Neuron (in vitro differentiated cells): ENCODE measurements around the gene RAB3B.
A peak's percentile ranks its signal among the peaks of the same experiment; 100 is the strongest.
"Not testable (repeated sequence)": the region's sequence is repeated elsewhere in the genome, so short reads cannot be mapped to it uniquely, and the experiment has no call there.

Source experiments
- H2AFZ ChIP-seq: one replicate; pipeline ENCODE4 v1.6.1; 2013; ENCODE audit warnings: low read depth, mild to moderate bottlenecking, inconsistent platforms, low read length, moderate library complexity
- H3K27me3 ChIP-seq: one replicate; pipeline ENCODE4 v1.6.1; 2013; ENCODE audit warnings: low read length; ENCODE audit not compliant: insufficient read depth
- H3K36me3 ChIP-seq: one replicate; pipeline ENCODE4 v1.6.1; 2013; ENCODE audit warnings: low read length; ENCODE audit not compliant: insufficient read depth
- H3K4me1 ChIP-seq: one replicate; pipeline ENCODE4 v1.6.1; 2013; ENCODE audit warnings: low read length; ENCODE audit not compliant: insufficient read depth
- H3K4me3 ChIP-seq: 2 replicates; pipeline ENCODE4 v1.5.1; 2013; ENCODE audit warnings: mild to moderate bottlenecking, low read length, moderate library complexity
- H3K9me3 ChIP-seq: one replicate; pipeline ENCODE4 v1.6.1; 2013; ENCODE audit warnings: low read length

Gene RAB3B

DNA sequence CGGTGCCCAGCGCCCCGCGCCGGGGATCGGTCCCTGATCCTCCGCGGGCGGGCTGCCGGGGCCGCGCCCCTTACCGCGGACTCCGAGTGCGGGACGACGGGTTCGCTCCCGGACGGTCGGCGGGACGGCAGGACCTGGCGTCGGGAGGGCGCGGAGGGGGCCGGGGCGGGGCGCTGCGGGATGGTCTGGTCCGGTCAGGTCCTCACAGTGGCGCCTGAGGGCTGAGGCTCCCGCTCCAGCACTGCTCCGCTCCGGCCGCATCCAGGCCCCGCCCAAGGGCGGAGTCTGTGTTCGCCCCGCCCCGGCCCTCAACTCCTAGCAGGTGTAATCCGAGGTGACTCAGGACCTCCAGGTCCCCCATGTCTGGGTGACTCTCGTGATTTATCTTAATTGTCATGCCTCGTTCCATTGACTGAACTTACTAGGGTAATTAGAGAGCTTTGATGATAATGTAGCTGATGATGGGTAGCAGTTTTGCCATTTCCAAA, at the start of gene RAB3B:
TSS of gene RAB3B (minus strand) at position 223 of the 488 bp plus-strand sequence. CDS start 13,583 bp downstream, outside the sequence.
- Histone ChIP-seq H3K36me3 (no peaks in the 10 kb centered on the region), H3K9me3 (no peaks in the 10 kb centered on the region), H3K4me1 (no peaks in the 10 kb centered on the region), H2AFZ (peak within 1 kb of the TSS; percentile 94), H3K27me3 (peaks cover 36% of the 10 kb centered on the region), H3K4me3 (peak within 1 kb of the TSS; percentile 49)

GRCh38 chr1:52037909-52038308, 47.4 kb upstream of the RAB3B start:
- Histone ChIP-seq H2AFZ (no peak overlapping the region), H3K4me3 (no peak overlapping the region), H3K36me3 (peaks cover 46% of the 10 kb centered on the region), H3K27me3 (no peaks in the 10 kb centered on the region), H3K9me3 (no peaks in the 10 kb centered on the region), H3K4me1 (peaks cover 4% of the 10 kb centered on the region)

- H3K36me3 ChIP-seq, result peaks cover 49% of the 10 kb centered on the region
- no peak overlapping the region for H3K4me3 ChIP-seq
- peaks cover 9% of the 10 kb centered on the region for H3K4me1 ChIP-seq
Observed at GRCh38 chr1:52037402-52037814, 46.9 kb upstream of the RAB3B start.

GRCh38 chr1:52034050-52034384, 43.5 kb upstream of the RAB3B start:
- Histone ChIP-seq H3K9me3 (no peaks in the 10 kb centered on the region), H3K27me3 (no peaks in the 10 kb centered on the region), H2AFZ (peak overlapping the region; percentile 49), H3K4me3 (peak overlapping the region; percentile 76), H3K36me3 (peaks cover 35% of the 10 kb centered on the region), H3K4me1 (peaks cover 12% of the 10 kb centered on the region)

More at GRCh38 chr1:52037402-52037814, 46.9 kb upstream of the RAB3B start:
- H2AFZ ChIP-seq, result no peak overlapping the region
- H3K27me3 ChIP-seq, result no peaks in the 10 kb centered on the region
- H3K9me3 ChIP-seq, result no peaks in the 10 kb centered on the region

GRCh38 chr1:52033190-52034049, 42.9 kb upstream of the RAB3B start, which contains the start of gene KTI12:
Gene KTI12, minus strand, starts transcription at chr1:52033810. Its CDS starts 49 bp downstream, at chr1:52033761.
- Histone ChIP-seq H2AFZ (peak within 1 kb of the TSS; percentile 49), H3K36me3 (peaks cover 32% of the 10 kb centered on the region), H3K4me1 (peaks cover 12% of the 10 kb centered on the region), H3K4me3 (peak within 1 kb of the TSS; percentile 76), H3K27me3 (no peaks in the 10 kb centered on the region), H3K9me3 (no peaks in the 10 kb centered on the region)

DNA sequence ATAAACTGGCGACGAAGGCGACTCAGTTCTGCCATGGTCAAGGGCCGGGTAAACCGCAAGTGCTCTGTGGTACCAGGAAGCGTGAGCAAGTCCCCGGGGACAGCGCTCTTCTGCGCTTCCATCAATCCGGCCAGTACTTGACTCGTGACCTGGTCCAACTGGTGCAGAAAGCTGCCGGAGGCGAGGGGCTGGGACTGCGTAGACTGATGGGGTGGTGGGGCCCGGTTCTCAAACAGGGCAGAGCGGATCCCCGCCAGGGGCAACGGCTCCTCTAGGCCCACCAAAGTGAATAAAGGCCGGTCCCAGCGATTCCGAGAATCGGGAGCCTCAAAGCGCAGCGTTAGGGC, 42.3 kb upstream of the RAB3B start:
- H3K4me3 ChIP-seq, result peak overlapping the region; percentile 76
- no peak overlapping the region for H2AFZ ChIP-seq
- H3K36me3 ChIP-seq, result peaks cover 29% of the 10 kb centered on the region
- H3K27me3 ChIP-seq, result no peaks in the 10 kb centered on the region
- peaks cover 12% of the 10 kb centered on the region for H3K4me1 ChIP-seq
- no peaks in the 10 kb centered on the region for H3K9me3 ChIP-seq

DNA sequence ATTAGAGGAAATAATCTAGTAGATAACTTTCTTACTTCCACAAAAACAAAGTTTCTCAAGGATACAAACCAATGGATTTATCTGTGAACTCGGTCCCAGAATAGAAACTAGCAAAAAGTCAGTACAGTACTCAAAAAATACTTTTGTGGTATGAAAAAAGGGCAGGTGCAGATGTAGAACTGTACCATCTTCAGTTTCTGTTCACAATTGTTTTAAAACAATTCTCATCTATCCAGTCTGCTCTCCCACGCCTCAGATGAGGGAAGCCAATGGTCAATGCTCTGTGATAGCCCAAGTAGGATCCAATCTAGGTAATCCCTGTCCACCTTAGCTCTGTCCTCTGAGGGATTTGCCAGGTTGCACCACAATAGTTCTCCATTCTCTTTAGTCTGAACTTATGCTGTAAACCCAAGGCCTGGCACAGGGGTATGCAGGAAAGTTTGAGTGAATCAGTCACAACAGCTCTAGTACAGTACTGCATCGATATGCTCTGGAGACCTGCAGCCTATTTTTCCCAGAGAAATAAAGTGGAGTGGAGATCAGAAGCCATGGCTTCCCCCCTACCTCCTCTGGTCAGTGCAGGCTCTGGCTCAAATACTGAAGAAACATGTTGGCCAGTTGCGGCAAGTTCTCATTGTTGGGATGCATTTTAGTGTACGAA, 41.8 kb upstream of the RAB3B start:
- Histone ChIP-seq H3K36me3 (peaks cover 24% of the 10 kb centered on the region), H2AFZ (no peak overlapping the region)

DNA sequence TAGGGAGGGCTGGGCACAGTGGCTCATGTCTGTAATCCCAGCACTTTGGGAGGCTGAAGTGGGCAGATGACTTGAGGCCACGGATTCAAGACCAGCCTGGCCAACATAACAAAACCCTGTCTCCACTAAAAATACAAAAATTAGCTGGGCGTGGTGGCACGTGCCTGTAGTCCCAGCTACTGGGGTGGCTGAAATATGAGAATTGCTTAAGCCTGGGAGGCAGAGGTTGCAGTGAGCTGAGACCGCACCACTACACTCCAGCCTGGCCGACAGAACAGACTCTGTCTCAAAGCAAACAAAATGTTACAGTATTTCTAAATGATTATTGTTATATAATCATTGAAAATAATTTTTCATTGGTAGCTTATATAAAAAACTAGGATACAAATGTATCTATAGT, 38.3 kb upstream of the RAB3B start:
- peaks cover 22% of the 10 kb centered on the region for H3K36me3 ChIP-seq
- not testable (repeated sequence) for H2AFZ ChIP-seq, H3K27me3 ChIP-seq, H3K4me3 ChIP-seq, H3K4me1 ChIP-seq, H3K9me3 ChIP-seq

More for the DNA sequence above, 41.8 kb upstream of the RAB3B start:
- peaks cover 12% of the 10 kb centered on the region for H3K4me1 ChIP-seq
- no peaks in the 10 kb centered on the region for H3K9me3 ChIP-seq
- peak overlapping the region; percentile 76 for H3K4me3 ChIP-seq
- no peaks in the 10 kb centered on the region for H3K27me3 ChIP-seq

DNA sequence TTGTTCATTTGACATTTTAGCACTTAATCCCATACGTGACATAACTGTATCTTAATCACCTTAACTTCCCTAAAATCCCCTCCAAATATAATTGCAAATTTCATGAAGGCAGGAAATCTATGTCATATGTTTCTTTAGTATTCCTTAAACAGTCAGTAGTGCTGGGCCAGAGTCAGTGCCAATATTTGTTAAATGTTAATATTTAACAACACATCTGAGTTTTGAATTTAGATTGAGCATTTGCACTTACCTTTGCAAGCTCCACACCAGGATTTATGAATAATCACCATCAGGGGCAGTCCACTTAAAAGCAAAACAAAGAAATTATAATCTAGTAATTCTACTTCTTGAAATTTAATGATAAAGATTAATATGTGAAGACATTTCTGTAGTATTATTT, 37.8 kb upstream of the RAB3B start:
- Histone ChIP-seq H2AFZ (no peak overlapping the region), H3K9me3 (no peaks in the 10 kb centered on the region), H3K4me1 (peaks cover 8% of the 10 kb centered on the region), H3K36me3 (peaks cover 27% of the 10 kb centered on the region), H3K27me3 (no peaks in the 10 kb centered on the region), H3K4me3 (no peak overlapping the region)

- no peak overlapping the region for H2AFZ ChIP-seq
- H3K27me3 ChIP-seq, result no peaks in the 10 kb centered on the region
- no peaks in the 10 kb centered on the region for H3K9me3 ChIP-seq
- H3K4me1 ChIP-seq, result no peaks in the 10 kb centered on the region
- H3K4me3 ChIP-seq, result no peak overlapping the region
- H3K36me3 ChIP-seq, result peaks cover 37% of the 10 kb centered on the region
Observed at GRCh38 chr1:52026278-52026677, 35.8 kb upstream of the RAB3B start.

GRCh38 chr1:52022133-52022532, 31.6 kb upstream of the RAB3B start:
- no peak overlapping the region for H3K4me3 ChIP-seq
- H3K27me3 ChIP-seq, result no peaks in the 10 kb centered on the region
- no peaks in the 10 kb centered on the region for H3K4me1 ChIP-seq
- no peak overlapping the region for H2AFZ ChIP-seq
- peaks cover 49% of the 10 kb centered on the region for H3K36me3 ChIP-seq
- no peaks in the 10 kb centered on the region for H3K9me3 ChIP-seq

DNA sequence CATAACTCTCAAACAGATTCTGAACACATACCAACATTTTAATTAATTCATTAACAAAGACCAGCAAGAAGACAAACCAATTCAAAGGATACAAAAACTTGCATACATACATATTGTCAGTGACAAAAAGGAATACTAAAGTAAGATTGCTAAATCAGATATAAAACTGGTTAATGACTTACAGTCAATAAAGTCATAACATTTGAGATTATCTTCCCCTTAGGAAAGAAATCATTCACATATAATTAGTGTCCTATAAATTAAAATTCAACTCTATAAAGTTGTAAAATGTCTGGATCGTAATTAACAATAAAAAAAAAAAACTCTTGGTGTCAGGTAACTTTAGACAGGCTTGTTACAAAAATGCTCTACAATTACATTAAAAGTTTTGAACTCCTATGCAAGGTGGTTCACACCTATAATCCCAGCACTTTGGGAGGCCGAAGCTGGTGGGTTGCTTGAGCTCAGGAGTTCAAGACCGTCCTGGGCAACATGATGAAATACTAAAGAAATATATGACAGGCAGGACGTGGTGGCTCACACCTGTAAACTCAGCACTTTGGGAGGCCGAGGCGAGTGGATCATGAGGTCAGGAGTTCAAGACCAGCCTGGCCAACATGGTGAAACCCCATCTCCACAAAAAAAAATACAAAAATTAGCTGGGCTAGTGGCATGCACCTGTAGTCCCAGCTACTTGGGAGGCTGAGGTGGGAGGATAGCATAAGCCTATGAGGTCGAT, 17.7 kb upstream of the RAB3B start:
- Histone ChIP-seq H3K27me3 (peaks cover 7% of the 10 kb centered on the region), H3K4me1 (peaks cover 8% of the 10 kb centered on the region), H3K4me3 (no peak overlapping the region), H3K36me3 (no peaks in the 10 kb centered on the region), H3K9me3 (no peaks in the 10 kb centered on the region), H2AFZ (no peak overlapping the region)
